KMS-11 (cell line): ENCODE results near the gene ICA1L.

ENCODE experiments used
- H2AFZ ChIP-seq: fragments of 200-600 bp; sonication (generic); 2 replicates; pipeline ENCODE4 v1.6.1; 2016; ENCODE audit warnings: antibody characterized with exemption, mixed run types, low read depth
- H3K27ac ChIP-seq: fragments of 200-600 bp; sonication (generic); 2 replicates; pipeline ENCODE4 v1.6.1; 2016; ENCODE audit warnings: mild to moderate bottlenecking, mixed run types
- H3K27me3 ChIP-seq: fragments of 200-600 bp; sonication (generic); 2 replicates; pipeline ENCODE4 v1.6.1; 2017; ENCODE audit warnings: mild to moderate bottlenecking, low read depth, mixed run types, moderate library complexity; ENCODE audit not compliant: insufficient read depth
- H3K36me3 ChIP-seq: fragments of 200-600 bp; sonication (generic); 2 replicates; pipeline ENCODE4 v1.6.1; 2017; ENCODE audit warnings: mild to moderate bottlenecking, mixed run types; ENCODE audit not compliant: insufficient read depth
- H3K4me1 ChIP-seq: fragments of 200-600 bp; sonication (generic); 2 replicates; pipeline ENCODE4 v1.6.1; 2016; ENCODE audit warnings: mild to moderate bottlenecking, low read depth, mixed run types; ENCODE audit not compliant: poor library complexity, severe bottlenecking
- H3K4me2 ChIP-seq: fragments of 200-600 bp; sonication (generic); 2 replicates; pipeline ENCODE4 v1.7.0; 2016; ENCODE audit warnings: mild to moderate bottlenecking, mixed run types
- H3K4me3 ChIP-seq: fragments of 200-600 bp; sonication (generic); IDR thresholded peaks from 2 replicates; pipeline ENCODE4 v1.6.1; 2017; ENCODE audit warnings: low read depth, low read length, mixed read lengths; ENCODE audit not compliant: insufficient read depth
- H3K79me2 ChIP-seq: fragments of 200-600 bp; sonication (generic); 2 replicates; pipeline ENCODE4 v1.6.1; 2016; ENCODE audit warnings: low read depth, mixed run types; ENCODE audit not compliant: insufficient read depth
- H3K9ac ChIP-seq: fragments of 200-600 bp; sonication (generic); 2 replicates; pipeline ENCODE4 v1.6.1; 2016; ENCODE audit warnings: mild to moderate bottlenecking, mixed run types
- H4K20me1 ChIP-seq: fragments of 200-600 bp; sonication (generic); 2 replicates; pipeline ENCODE4 v1.6.1; 2016; ENCODE audit warnings: mild to moderate bottlenecking, mixed run types; ENCODE audit not compliant: insufficient read depth
- CTCF ChIP-seq: fragments of 200-600 bp; sonication (generic); conservative IDR thresholded peaks from 2 replicates; pipeline ENCODE4 v1.6.1; 2017; ENCODE audit warnings: low read depth, mild to moderate bottlenecking, antibody characterized with exemption, low read length, moderate library complexity, mixed read lengths

The ICA1L gene

GRCh38 chr2:202771336-202771735, 100.2 kb downstream of the ICA1L start:
- Histone ChIP-seq H3K9ac (no peak overlapping the region), H3K4me1 (no peaks in the 10 kb centered on the region), H3K36me3 (no peaks in the 10 kb centered on the region), H3K27ac (no peak overlapping the region), H4K20me1 (no peaks in the 10 kb centered on the region), H3K4me3 (no peak overlapping the region), H3K27me3 (no peaks in the 10 kb centered on the region), H3K79me2 (no peaks in the 10 kb centered on the region), H2AFZ (no peak overlapping the region), H3K4me2 (no peak overlapping the region)
- TF ChIP-seq CTCF, result no peak

GRCh38 chr2:202769201-202769600, 102.4 kb downstream of the ICA1L start:
- Histone ChIP-seq H2AFZ (no peak overlapping the region), H3K4me3 (no peak overlapping the region), H3K27me3 (no peaks in the 10 kb centered on the region), H3K4me1 (no peaks in the 10 kb centered on the region), H3K4me2 (no peak overlapping the region), H3K79me2 (no peaks in the 10 kb centered on the region), H3K9ac (no peak overlapping the region), H3K36me3 (no peaks in the 10 kb centered on the region), H4K20me1 (no peaks in the 10 kb centered on the region), H3K27ac (no peak overlapping the region)
- no peak for TF ChIP-seq CTCF

GRCh38 chr2:202768273-202768672, 103.3 kb downstream of the ICA1L start:
- H3K4me2 ChIP-seq, result no peak overlapping the region
- no peak for TF ChIP-seq CTCF
- no peak overlapping the region for H2AFZ ChIP-seq
- H3K36me3 ChIP-seq, result no peaks in the 10 kb centered on the region
- H3K27ac ChIP-seq, result no peak overlapping the region
- no peaks in the 10 kb centered on the region for H4K20me1 ChIP-seq
- no peaks in the 10 kb centered on the region for H3K79me2 ChIP-seq
- H3K27me3 ChIP-seq, result no peaks in the 10 kb centered on the region
- no peak overlapping the region for H3K9ac ChIP-seq
- no peak overlapping the region for H3K4me3 ChIP-seq
- no peaks in the 10 kb centered on the region for H3K4me1 ChIP-seq

GRCh38 chr2:202765436-202765835, 106.1 kb downstream of the ICA1L start:
- no peak overlapping the region for H3K4me3 ChIP-seq
- H3K27me3 ChIP-seq, result no peaks in the 10 kb centered on the region
- no peak for TF ChIP-seq CTCF
- no peaks in the 10 kb centered on the region for H4K20me1 ChIP-seq
- no peak overlapping the region for H3K9ac ChIP-seq
- no peaks in the 10 kb centered on the region for H3K36me3 ChIP-seq
- H3K4me1 ChIP-seq, result no peaks in the 10 kb centered on the region
- H3K27ac ChIP-seq, result no peak overlapping the region
- no peak overlapping the region for H2AFZ ChIP-seq
- H3K79me2 ChIP-seq, result no peaks in the 10 kb centered on the region
- H3K4me2 ChIP-seq, result no peak overlapping the region

- Histone ChIP-seq H3K36me3 (no peaks in the 10 kb centered on the region), H3K4me2 (no peak overlapping the region), H4K20me1 (no peaks in the 10 kb centered on the region), H3K4me3 (no peak overlapping the region), H2AFZ (no peak overlapping the region), H3K27ac (no peak overlapping the region), H3K4me1 (no peaks in the 10 kb centered on the region), H3K79me2 (no peaks in the 10 kb centered on the region), H3K9ac (no peak overlapping the region), H3K27me3 (no peaks in the 10 kb centered on the region)
- TF ChIP-seq CTCF, result no peak
Measured at GRCh38 chr2:202764991-202765390, 106.6 kb downstream of the ICA1L start.
